AG04450 (cell line): ENCODE results near the gene DAPL1. TPM values are rescaled to one million over a fixed set of nuclear protein-coding genes. Genes with fewer than 3 reads are reported as not detected.

Source experiments
- CTCF ChIA-PET: fragments of 300-600, 350-600 bp; formaldehyde crosslinking; extraction: SDS; loops from one replicate; lab custom pipeline; 2022; ENCODE audit warnings: antibody characterized with exemption, inconsistent platforms; lab: Charles Lee
- POLR2A ChIA-PET: fragments of 350-600 bp; formaldehyde crosslinking; extraction: SDS; loops from one replicate; lab custom pipeline; 2021; ENCODE audit warnings: antibody characterized with exemption, inconsistent platforms; lab: Yijun Ruan, JAX
- DNase-seq: peaks from one replicate; pipeline ENCODE4 v3.0.0-alpha.2; 2011; ENCODE audit warnings: low read depth, low spot score
- H3K27ac ChIP-seq: one replicate; pipeline ENCODE4 v1.5.1; 2012; ENCODE audit warnings: low read depth, low read length, control low read depth
- H3K27me3 ChIP-seq: one replicate; pipeline ENCODE4 v1.6.0; 2012; ENCODE audit warnings: low read length; ENCODE audit not compliant: control insufficient read depth, insufficient read depth
- H3K4me3 ChIP-seq: 2 replicates; pipeline ENCODE4 v1.5.1; 2011; ENCODE audit warnings: mild to moderate bottlenecking, low read depth, low read length, control low read depth
- H3K9me3 ChIP-seq: 2 replicates; pipeline ENCODE4 v1.5.1; 2012; ENCODE audit warnings: low read length; ENCODE audit not compliant: control insufficient read depth, insufficient read depth
- CTCF ChIP-seq: IDR thresholded peaks from 2 replicates; pipeline ENCODE4 v1.5.1; 2011; ENCODE audit warnings: low read depth, low read length, control low read depth, inconsistent platforms
- polyA plus RNA-seq: library from polyadenylated mRNA; depleted of rRNA; stranded (reverse); fragments of >200 nt; gene quantifications from 2 replicates; pipeline ENCODE4 v1.2.3, GENCODE V29; 2011

DAPL1 gene
- polyA plus RNA-seq, 1 experiment, result not detected

GRCh38 chr2:158796652-158797051, 1.5 kb downstream of the DAPL1 start:
- no peaks in the 10 kb centered on the region for H3K9me3 ChIP-seq
- CTCF ChIA-PET, result no interaction called here
- no peak overlapping the region for H3K4me3 ChIP-seq
- no peak for TF ChIP-seq CTCF
- POLR2A ChIA-PET, result no interaction called here
- no peak overlapping the region for H3K27ac ChIP-seq
- peaks cover 16% of the 10 kb centered on the region for H3K27me3 ChIP-seq
- DNase-seq, result no peak

GRCh38 chr2:158797963-158798700, 3.0 kb downstream of the DAPL1 start:
- no peak overlapping the region for H3K27ac ChIP-seq

GRCh38 chr2:158799181-158799580, 4.1 kb downstream of the DAPL1 start:
- ChIA-PET POLR2A (no interaction called here), CTCF (no interaction called here)
- Histone ChIP-seq H3K4me3 (no peak overlapping the region), H3K27ac (no peak overlapping the region), H3K9me3 (no peaks in the 10 kb centered on the region), H3K27me3 (peaks cover 16% of the 10 kb centered on the region)
- no peak for TF ChIP-seq CTCF
- no peak for DNase-seq

More at GRCh38 chr2:158797963-158798700, 3.0 kb downstream of the DAPL1 start:
- no peak for TF ChIP-seq CTCF
- no peak for DNase-seq
- Histone ChIP-seq H3K9me3 (no peaks in the 10 kb centered on the region), H3K4me3 (no peak overlapping the region), H3K27me3 (peaks cover 16% of the 10 kb centered on the region)
- ChIA-PET CTCF (no interaction called here), POLR2A (no interaction called here)

GRCh38 chr2:158803506-158803905, 8.4 kb downstream of the DAPL1 start:
- DNase-seq, result no peak
- Histone ChIP-seq H3K27me3 (no peaks in the 10 kb centered on the region), H3K4me3 (no peak overlapping the region), H3K27ac (no peak overlapping the region), H3K9me3 (no peaks in the 10 kb centered on the region)
- ChIA-PET CTCF (interaction anchor here (1.2 kb wide), 1 partner anchor 49 kb away, joined by 3 read pairs; no protein-coding TSS in a partner anchor), POLR2A (no interaction called here)
- TF ChIP-seq CTCF, result no peak

- ChIA-PET CTCF (no interaction called here), POLR2A (no interaction called here)
- no peak for TF ChIP-seq CTCF
- Histone ChIP-seq H3K4me3 (no peak overlapping the region), H3K27ac (no peak overlapping the region), H3K9me3 (no peaks in the 10 kb centered on the region), H3K27me3 (no peaks in the 10 kb centered on the region)
- DNase-seq, result no peak
These were observed 10.1 kb downstream of the DAPL1 start for GRCh38 chr2:158805255-158805654.
